ENCODE results near the gene RASSF8. TPM values are rescaled to one million over a fixed set of nuclear protein-coding genes. Genes with fewer than 3 reads are reported as not detected.

Gene RASSF8
- total RNA-seq, 1 donor from 2014 or later, result 19.0 TPM

GRCh38 chr12:25975682-25976081 lies 17.2 kb downstream of the RASSF8 start:
- H3K4me3 ChIP-seq (ENCODE audit: low read depth, low read length), result no peak overlapping the region
- DNase-seq (ENCODE audit: low read depth), result no peak
- TF ChIP-seq, protein P1, sequence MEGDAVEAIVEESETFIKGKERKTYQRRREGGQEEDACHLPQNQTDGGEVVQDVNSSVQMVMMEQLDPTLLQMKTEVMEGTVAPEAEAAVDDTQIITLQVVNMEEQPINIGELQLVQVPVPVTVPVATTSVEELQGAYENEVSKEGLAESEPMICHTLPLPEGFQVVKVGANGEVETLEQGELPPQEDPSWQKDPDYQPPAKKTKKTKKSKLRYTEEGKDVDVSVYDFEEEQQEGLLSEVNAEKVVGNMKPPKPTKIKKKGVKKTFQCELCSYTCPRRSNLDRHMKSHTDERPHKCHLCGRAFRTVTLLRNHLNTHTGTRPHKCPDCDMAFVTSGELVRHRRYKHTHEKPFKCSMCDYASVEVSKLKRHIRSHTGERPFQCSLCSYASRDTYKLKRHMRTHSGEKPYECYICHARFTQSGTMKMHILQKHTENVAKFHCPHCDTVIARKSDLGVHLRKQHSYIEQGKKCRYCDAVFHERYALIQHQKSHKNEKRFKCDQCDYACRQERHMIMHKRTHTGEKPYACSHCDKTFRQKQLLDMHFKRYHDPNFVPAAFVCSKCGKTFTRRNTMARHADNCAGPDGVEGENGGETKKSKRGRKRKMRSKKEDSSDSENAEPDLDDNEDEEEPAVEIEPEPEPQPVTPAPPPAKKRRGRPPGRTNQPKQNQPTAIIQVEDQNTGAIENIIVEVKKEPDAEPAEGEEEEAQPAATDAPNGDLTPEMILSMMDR (IDR thresholded peaks at IDR 0.05; ENCODE audit: insufficient read depth, low read length, severe bottlenecking), result no peak
- no peaks in the 10 kb centered on the region for H3K27me3 ChIP-seq (ENCODE audit: control insufficient read depth, insufficient read depth, low read length)
- no peak for FAIRE-seq
- H3K36me3 ChIP-seq (ENCODE audit: control insufficient read depth, insufficient read depth, low read length), result no peaks in the 10 kb centered on the region

DNA sequence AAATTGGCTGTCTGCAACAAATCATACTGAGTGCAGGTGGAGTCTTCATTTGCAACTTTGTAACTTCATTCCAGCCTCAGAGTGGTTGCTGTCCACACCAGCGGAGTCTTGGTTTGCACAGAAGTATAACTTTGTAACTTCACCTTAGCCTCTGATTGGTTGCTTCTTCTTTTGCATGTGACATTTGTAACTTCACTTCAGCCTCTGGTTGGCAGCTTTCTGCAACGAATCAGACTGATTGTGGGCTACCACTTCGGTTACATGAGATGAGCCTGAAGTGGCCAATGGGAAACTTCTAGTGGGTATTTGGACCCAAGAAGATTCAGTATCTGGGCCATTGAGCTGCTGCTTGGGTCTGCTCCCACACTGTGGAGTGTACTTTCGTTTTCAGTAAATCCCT lies 17.8 kb downstream of the RASSF8 start:
- no peak overlapping the region for H3K4me3 ChIP-seq (ENCODE audit: low read depth, low read length)
- FAIRE-seq (no peak), DNase-seq (ENCODE audit: low read depth) (no peak)
- TF ChIP-seq, protein P1 (IDR thresholded peaks at IDR 0.05; ENCODE audit: insufficient read depth, low read length, severe bottlenecking), result no peak
- H3K36me3 ChIP-seq (ENCODE audit: control insufficient read depth, insufficient read depth, low read length), result no peaks in the 10 kb centered on the region
- H3K27me3 ChIP-seq (ENCODE audit: control insufficient read depth, insufficient read depth, low read length), result no peaks in the 10 kb centered on the region

GRCh38 chr12:25977047-25977446 lies 18.6 kb downstream of the RASSF8 start:
- no peak for FAIRE-seq
- Histone ChIP-seq H3K27me3 (ENCODE audit: control insufficient read depth, insufficient read depth, low read length) (no peaks in the 10 kb centered on the region), H3K4me3 (ENCODE audit: low read depth, low read length) (no peak overlapping the region), H3K36me3 (ENCODE audit: control insufficient read depth, insufficient read depth, low read length) (no peaks in the 10 kb centered on the region)
- DNase-seq (ENCODE audit: low read depth), result no peak
- TF ChIP-seq, protein P1 (IDR thresholded peaks at IDR 0.05; ENCODE audit: insufficient read depth, low read length, severe bottlenecking), result no peak

DNA sequence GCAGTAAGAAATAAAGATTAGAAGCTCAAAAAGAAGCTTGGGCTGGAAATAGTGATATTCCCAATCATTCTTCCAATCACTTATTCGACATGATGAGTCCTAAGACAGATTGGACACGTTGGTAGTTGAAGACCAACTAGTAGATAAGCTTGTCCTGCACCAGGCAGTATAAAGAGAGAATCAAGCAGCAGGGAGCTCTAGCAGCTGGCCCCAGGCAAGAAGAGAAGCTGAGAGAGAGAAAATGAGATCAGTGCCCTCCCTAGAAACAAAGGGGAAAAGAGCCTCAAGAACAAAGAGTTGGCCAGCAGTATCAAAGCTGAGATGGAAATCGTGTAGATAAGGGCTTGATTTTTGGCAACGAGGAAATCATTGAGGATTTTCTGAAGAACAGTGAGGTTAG lies 20.6 kb downstream of the RASSF8 start:
- TF ChIP-seq, protein P1 (IDR thresholded peaks at IDR 0.05; ENCODE audit: insufficient read depth, low read length, severe bottlenecking), result no peak
- no peaks in the 10 kb centered on the region for H3K36me3 ChIP-seq (ENCODE audit: control insufficient read depth, insufficient read depth, low read length)
- FAIRE-seq (no peak), DNase-seq (ENCODE audit: low read depth) (no peak)
- no peak overlapping the region for H3K4me3 ChIP-seq (ENCODE audit: low read depth, low read length)
- H3K27me3 ChIP-seq (ENCODE audit: control insufficient read depth, insufficient read depth, low read length), result no peaks in the 10 kb centered on the region

GRCh38 chr12:25979563-25979962 lies 21.1 kb downstream of the RASSF8 start:
- Histone ChIP-seq H3K4me3 (ENCODE audit: low read depth, low read length) (no peak overlapping the region), H3K27me3 (ENCODE audit: control insufficient read depth, insufficient read depth, low read length) (no peaks in the 10 kb centered on the region), H3K36me3 (ENCODE audit: control insufficient read depth, insufficient read depth, low read length) (no peaks in the 10 kb centered on the region)
- TF ChIP-seq, protein P1 (IDR thresholded peaks at IDR 0.05; ENCODE audit: insufficient read depth, low read length, severe bottlenecking), result no peak
- peak; percentile 52 for DNase-seq (ENCODE audit: low read depth)
- FAIRE-seq, result no peak

GRCh38 chr12:25980035-25980434 lies 21.6 kb downstream of the RASSF8 start:
- Histone ChIP-seq H3K27me3 (ENCODE audit: control insufficient read depth, insufficient read depth, low read length) (no peaks in the 10 kb centered on the region), H3K36me3 (ENCODE audit: control insufficient read depth, insufficient read depth, low read length) (no peaks in the 10 kb centered on the region), H3K4me3 (ENCODE audit: low read depth, low read length) (no peak overlapping the region)
- FAIRE-seq (no peak), DNase-seq (ENCODE audit: low read depth) (no peak)
- TF ChIP-seq, protein P1 (IDR thresholded peaks at IDR 0.05; ENCODE audit: insufficient read depth, low read length, severe bottlenecking), result no peak

All from bronchial epithelial cell (primary cell).